ENCODE results near the gene RPS18.

Gene RPS18

DNA sequence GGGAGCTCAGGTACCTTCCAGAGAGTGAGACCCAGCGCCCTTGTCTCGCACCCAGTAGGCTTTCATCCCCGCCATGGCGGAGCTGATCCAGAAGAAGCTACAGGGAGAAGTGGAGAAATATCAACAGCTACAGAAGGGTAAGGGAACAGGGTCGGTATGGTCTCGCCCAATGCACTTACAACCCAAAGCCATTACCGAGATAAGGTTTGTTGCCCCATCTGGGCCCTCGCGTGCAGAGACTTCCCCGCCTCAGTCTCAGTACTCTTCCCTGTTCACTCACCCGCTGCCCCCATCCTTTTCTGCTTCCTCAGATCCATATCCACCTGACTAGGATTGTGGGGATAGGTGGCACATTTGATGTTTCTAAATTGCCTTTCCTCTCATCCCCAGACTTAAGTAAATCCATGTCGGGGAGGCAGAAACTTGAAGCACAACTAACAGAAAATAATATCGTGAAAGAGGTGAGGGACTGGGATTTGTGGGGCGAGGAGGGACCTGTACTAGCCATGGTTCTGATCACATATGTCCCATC is 18.0 kb downstream of the RPS18 start:
- DNase-seq (ENCODE audit: low spot score) = no peak

DNA sequence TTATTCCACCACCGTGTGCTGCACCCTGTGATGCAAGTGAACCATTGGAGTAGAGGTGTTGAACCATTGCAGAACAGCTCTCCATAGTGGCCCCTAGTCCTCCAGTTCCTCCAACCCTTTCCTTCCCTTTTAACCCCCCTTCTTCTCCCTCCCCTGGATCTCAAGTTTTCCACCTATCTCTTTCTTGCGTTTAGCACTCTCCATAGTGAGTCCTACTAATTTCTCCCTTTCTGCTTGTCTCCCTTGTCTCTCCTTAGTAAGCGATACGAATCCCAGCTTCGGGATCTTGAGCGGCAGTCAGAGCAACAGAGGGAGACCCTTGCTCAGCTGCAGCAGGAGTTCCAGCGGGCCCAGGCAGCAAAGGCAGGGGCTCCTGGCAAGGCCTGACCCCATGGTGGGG is 18.6 kb downstream of the RPS18 start:
- no peak for DNase-seq (ENCODE audit: low spot score)

DNA sequence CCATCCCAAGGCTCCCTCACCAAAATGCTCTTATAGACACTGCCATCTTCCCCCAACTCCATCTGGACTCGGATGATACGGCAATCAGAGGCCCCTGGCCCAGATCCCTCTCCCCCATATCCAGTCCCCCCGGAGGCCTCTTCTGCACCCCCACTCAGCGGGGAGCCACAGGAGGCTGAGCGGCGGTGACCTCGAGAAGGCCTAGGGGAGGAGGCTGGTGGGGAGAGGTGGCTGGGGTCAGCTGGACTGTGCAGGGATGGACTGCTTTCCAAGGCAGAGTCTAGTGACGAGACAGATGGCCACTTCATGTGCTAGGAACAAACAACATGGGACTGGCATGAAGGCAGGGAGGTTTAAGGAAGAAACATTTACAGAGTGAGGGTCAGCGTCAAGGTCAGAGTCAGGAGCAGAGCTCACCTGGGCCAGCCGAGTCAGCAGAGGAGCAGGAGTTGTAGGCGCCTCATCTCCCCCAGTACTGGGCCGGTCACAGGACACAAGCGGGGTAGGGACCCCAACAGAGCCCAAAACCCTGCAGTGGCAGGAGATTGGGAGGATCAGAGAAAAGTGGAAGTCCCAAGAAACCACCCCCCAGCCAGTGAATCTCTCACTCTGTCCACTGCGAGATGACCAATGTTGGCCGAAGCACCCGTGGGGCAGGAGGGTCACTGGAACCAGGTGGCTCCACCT is 21.3 kb downstream of the RPS18 start:
- no peak for DNase-seq (ENCODE audit: low spot score)

GRCh38 chr6:33294086-33294823 is 22.4 kb downstream of the RPS18 start:
- no peak for DNase-seq (ENCODE audit: low spot score)

DNA sequence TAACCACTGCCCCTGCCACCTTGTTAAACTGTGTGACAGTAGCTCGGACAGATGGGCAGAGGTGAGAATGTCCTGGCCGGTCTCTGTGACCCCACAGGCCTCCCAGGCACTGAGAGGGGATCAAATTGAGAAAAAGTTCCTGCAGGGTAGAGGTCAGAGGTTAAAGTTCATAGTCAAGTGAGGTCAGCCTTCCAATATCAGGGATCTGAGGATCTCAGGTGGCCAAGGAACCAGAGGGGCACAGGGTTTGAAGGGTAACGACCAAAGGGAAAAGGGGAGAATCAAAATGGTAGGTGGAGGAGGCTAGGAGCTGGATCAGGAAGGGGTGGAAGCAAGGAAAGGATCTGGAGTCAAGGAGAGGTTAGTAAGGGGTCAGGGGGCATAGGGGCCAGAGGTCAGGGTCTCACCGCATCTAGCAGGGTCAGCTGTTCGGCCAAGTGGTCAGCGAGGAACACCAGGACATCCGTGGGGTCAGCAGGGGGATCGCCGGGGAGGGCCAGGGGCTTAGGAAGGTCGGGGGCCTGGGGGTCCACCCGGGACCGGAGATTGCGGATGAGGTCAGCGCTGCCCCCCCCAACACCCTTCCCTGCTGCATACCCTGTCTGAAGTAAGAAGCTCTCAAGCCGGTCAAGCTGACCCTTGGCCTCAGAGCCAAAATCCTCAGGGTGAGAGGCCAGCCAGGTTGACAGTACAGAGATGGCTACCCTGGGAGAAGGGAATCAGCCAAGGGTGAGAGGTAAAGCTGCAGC is 23.9 kb downstream of the RPS18 start:
- no peak for DNase-seq (ENCODE audit: low spot score)

DNA sequence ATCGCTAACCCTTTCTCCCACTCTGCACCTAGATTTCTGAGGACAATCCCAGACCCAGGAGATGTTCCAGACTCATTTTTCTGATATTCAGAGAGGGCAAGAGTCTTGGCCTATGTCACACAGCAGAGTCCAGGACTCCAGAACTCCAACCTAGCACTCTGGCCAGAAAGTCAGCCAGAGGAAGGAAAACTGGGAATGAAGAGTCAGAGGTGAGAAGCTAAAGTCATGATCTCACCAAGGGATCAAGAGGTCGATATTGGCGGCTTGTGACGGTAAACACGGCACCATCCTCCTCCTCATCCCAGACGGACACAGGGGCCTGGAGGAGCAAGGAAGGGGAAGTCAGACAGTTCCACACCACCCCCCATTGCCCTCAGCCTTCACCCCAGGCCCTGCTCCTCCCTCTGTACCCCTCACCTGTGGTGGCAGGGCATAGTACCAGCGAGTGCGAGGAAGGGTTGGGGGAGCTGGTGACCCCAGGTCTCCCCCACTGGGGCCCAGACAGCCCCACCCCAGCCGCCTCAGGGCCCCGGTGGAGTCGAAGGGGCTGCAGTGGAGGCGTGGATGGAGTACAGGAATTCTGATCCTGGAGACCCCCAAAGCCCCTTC is 25.0 kb downstream of the RPS18 start:
- DNase-seq (ENCODE audit: low spot score) = no peak

GRCh38 chr6:33297406-33297955 is 25.6 kb downstream of the RPS18 start:
- DNase-seq (ENCODE audit: low spot score) = peak; percentile 48

DNA sequence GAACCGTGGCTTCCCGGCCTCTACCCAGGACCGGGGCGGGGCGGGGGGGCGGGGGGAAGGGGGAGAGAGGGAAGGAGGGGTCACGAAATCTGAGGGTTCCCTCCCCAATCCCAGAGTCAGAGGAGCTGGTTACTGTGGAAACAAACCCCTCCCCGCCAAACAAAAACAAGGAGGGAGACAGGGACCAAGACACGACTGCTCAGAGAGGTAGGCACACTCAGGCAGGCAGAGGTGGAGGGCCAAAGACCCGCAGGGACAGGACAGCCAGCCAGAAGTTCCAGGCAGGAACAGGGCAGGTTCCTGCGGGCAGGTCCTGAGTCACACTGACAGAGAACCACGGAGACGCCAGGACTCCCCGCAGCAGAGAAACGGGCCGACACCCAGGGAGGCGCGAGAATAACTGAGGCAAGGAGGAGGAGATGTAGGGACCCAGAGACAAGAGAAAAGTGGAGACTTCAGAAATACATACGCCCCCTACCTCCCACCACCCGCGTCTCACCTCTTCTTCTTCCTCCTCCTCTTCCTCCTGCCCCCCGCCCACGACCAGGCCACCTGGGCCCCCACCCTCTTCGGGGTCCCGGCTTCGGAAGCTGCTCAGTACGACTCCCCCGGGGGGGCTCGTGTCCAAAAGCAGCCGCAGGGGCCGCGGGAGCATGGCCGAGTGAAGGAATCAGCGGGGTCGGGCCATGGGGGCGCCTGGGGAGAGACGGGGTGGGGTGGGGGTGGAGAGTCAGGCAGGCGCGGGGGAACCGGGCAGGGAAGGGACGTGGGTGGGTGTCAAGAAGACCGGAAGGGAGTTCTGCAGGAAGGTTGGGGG is 26.3 kb downstream of the RPS18 start:
- peak; percentile 87 for DNase-seq (ENCODE audit: low spot score)

DNA sequence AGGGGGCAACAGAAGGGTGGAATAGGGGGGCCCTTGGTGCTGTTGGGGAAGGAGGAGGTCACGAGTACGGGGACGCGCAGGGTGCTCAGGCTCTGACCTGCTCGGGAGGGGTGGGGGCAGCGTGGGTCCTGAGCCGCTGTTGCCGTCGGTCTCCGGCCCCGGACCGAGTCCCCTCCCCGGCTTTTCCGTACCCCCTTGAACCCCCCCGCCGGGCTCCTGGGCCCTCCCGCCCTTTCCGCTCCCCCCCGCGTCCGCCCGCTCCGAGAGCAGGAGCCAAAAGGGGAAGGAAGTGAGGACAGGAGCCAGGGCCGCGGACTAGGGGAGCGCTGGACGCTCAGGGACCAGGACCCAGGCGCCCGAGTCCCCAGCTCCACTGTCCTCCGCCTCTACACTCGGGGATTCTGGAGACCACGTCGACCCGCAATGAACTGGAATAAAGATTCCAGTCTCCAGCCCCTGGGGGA is 26.9 kb downstream of the RPS18 start, which contains the start of gene RGL2:
TSS of gene RGL2 (minus strand) at position 170 of the 464 bp plus-strand sequence. CDS start 332 bp downstream, outside the sequence.
- DNase-seq (ENCODE audit: low spot score) = no peak

- peak; percentile 96 for DNase-seq (ENCODE audit: low spot score)
Observed at GRCh38 chr6:33299237-33299944, 27.5 kb downstream of the RPS18 start.

GRCh38 chr6:33301877-33302276 is 30.0 kb downstream of the RPS18 start:
- no peak for DNase-seq (ENCODE audit: low spot score)

DNA sequence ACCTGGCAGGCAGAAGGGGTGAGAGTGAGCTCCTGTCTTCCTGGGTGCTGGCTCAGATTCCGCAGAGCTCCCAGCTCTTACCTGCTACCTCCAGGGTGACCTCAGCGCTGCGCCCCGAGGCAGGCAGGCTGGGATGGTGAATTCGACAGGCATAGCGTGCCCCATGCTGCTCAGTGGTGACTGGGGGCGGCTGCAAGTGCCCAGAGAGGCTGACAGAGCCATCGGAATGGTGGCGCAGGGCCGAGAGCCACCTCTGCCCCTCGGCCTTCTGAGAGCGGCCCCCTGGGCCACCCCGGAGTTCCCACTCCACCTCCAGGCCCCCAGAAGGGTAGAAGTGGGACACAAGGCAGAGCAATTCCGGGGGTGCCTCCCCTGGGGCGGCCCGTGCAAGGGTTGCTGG is 32.3 kb downstream of the RPS18 start:
- no peak for DNase-seq (ENCODE audit: low spot score)

GRCh38 chr6:33305052-33305451 is 33.2 kb downstream of the RPS18 start:
- no peak for DNase-seq (ENCODE audit: low spot score)

DNA sequence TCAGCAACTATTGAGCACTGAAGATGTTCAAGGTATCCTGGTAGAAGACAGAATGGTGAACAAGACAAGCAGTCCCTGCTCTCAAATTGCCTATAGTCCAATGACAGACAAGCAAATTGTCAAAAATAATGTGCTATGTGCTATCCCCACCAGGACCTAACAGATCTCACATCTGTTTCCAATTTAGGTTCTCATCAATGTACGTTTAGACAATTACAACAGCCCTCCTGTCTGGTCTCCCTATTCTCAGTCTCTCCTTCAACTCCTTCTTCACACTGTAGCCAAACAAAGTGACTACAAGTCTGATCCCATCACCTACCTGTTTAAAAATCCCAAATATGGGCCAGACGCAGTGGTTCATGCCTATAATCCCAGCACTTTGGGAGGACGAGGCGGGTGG is 34.5 kb downstream of the RPS18 start:
- DNase-seq (ENCODE audit: low spot score) = no peak

DNA sequence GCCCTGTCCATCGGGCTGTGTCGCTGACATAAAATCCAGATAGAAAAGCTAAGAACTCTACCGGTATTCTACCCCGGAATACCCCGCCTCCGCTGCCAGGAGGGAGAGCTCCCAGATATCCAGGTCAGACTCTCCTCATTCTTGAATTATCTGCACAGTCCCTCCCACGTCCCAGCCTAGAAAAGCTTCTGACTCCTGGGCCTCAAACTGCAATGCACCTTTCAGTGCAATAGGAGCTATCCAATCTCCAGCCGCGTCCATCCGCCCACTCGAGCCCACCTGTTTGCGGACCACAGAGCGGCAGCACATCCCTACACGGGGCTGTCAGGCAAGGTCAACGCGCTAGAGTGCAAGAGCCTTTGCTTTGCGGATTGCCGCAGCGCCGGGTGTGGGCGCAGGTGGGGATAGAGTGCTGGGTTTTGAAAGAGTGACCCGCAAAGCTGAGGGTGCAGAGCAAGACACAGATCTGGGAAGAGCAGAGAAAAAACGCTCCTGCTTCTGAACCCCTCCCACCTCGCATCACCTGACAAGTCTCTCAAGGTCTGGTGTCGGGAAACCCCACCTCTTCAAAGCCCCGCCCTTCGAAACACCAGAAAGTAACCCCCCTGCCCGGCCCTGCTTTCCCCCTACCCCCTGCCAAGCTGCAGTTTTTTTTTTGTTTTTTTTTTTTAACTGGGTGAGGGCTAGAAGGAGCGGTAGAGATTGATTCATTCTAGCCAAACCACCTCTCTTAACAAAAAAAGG is 40.7 kb downstream of the RPS18 start:
- peak; percentile 86 for DNase-seq (ENCODE audit: low spot score)

DNA sequence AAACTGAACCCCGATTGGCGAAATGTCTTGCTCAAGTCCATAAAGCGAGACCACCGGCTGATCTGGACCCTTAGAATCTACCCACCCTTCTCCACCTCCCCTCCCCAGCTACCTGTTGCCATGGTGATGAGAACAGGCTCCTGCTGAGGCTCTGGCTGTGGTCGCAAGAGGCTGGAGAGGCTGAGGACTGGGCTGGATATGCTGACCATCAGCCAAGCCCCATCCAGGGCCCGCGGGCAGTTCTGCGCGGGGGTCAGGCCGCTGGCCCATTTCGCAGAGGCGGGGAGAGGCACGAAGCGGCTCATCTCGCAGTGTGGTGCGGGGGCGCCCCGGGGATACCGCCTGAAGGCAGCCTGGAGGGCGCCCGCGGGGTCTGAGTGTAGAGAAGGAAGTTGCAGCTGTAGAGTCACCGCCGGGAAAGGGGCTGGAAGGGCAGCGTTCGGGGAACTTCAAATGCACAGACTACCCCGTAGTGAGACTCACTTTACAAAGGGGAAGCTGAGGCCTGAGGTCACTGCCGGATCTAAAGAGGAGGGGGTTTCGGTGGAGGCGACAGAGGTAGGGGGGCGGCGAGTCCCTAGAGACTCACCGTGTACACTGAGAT is 41.3 kb downstream of the RPS18 start:
- peak; percentile 68 for DNase-seq (ENCODE audit: low spot score)

DNA sequence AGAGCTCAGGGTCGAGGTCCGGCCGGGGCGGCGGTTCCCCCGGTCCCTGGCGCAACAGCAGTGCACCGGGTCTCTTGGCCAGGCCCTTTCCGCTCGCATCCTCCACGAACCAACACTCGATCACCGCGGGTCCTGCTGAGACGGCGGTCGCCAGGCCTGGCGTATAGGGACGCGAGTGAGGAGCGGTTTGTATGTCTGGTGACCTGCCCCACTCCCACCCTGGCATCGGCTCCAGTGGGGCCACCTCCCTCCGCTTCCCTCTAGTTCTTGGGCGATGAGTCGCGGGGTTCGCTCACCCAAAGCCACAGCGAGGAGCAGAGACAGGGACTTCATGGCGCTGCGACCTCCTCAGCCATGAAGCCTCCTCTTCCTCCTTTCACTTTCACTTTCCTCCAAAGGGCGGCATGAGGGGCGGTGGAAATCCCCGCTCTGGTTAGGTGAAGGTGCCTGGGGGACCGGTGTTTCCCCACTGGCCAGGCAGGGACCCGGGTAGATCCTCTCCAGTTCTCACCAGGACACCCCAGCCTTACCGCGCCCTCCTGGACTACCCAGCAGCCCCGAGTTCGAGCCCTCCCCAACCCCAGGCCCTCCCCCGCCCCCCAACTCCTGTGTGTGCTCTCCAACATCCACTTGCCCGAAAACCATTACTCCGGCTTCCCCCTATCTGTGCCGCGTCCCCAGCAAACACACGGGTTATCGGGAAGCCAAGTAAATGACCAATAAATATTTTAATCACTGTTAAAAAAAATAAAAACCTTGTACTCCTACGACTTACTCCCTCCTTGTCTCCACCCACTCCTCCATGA is 42.0 kb downstream of the RPS18 start, which contains the start of gene TAPBP:
TSS of gene TAPBP (minus strand) at position 370 of the 806 bp plus-strand sequence. CDS start at position 333, 37 bp downstream.
- DNase-seq (ENCODE audit: low spot score) = peak; percentile 95

- peak; percentile 85 for DNase-seq (ENCODE audit: low spot score)
Observed at GRCh38 chr6:33314515-33314942, 42.7 kb downstream of the RPS18 start.

Measured in NAMALWA (cell line).